ELR (cell line): ENCODE data around the gene ABRACL.
A peak's percentile ranks its signal among the peaks of the same experiment; 100 is the strongest.
"Not testable (repeated sequence)": the region's sequence is repeated elsewhere in the genome, so short reads cannot be mapped to it uniquely, and the experiment has no call there.

ENCODE experiments used
- DNase-seq: peaks from one replicate; pipeline ENCODE4 v3.0.0-alpha.2; 2015; ENCODE audit warnings: low read depth

Gene ABRACL

DNA sequence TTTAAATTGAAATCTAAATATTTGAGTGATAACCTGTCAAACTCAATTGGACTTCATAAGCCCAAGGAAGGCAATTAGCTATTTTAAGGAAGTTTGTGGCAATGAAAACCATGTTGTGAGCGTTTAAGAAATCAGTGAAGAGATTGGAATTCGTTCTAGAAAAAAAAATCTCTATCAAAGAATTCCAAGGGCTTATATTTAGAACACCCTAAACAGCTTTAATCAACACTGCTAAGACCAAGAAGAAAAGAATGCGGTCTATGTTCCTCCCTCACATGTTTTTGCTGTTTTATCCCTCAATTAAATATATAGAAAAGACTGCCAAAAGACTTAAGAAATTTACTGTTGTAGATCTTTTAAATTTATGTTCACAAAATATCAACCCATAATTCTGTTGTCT is 16.6 kb upstream of the ABRACL start:
- DNase-seq, result no peak

DNA sequence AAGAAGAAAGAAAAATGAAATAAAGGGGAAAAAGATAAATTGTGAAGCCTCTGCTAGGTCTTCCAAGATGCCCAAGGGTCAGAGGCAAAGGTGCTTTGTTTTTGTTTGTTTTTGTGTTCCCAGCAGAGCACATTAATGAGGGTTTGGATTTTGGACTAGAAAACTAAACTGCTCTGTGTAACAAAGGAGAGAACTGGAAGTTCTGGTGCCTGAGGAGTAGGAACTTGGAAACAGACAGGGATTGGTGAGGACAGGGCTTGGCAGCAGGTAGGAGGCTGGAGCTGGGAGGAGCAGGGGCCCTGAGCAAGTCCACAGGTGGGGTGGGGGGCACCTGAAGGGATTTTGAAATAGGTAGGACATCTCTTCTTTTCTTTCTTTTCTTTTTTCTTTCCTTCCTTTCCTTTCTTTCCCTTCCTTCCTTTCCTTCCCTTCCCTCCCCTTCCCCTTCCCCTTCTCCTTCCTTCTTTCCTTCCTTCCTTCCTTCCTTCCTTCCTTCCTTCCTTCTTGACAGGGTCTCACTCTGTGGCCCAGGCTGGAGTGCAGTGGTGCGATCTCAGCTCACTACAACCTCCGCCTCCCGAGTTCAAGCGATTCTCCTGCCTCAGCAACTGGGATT is 15.3 kb upstream of the ABRACL start:
- DNase-seq, result no peak

DNA sequence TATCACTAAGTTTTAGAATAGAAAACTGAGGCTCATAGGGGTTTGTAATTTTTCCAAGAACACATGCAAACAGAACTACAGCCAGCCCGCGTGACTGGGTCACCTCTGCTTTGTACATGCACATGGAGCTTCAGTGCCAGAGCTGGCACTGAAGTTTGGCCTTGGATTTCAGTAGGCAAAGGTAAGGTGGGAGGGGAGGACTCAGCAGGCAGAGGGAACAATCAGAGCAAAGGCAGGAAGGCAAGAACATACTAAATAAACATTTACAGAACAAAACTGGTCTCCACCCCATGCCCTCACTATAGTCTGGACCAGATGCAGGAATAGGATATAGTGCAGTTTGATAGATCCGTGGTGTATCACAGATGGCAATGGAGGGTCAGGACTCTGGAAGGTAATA is 13.6 kb upstream of the ABRACL start:
- DNase-seq, result no peak

DNA sequence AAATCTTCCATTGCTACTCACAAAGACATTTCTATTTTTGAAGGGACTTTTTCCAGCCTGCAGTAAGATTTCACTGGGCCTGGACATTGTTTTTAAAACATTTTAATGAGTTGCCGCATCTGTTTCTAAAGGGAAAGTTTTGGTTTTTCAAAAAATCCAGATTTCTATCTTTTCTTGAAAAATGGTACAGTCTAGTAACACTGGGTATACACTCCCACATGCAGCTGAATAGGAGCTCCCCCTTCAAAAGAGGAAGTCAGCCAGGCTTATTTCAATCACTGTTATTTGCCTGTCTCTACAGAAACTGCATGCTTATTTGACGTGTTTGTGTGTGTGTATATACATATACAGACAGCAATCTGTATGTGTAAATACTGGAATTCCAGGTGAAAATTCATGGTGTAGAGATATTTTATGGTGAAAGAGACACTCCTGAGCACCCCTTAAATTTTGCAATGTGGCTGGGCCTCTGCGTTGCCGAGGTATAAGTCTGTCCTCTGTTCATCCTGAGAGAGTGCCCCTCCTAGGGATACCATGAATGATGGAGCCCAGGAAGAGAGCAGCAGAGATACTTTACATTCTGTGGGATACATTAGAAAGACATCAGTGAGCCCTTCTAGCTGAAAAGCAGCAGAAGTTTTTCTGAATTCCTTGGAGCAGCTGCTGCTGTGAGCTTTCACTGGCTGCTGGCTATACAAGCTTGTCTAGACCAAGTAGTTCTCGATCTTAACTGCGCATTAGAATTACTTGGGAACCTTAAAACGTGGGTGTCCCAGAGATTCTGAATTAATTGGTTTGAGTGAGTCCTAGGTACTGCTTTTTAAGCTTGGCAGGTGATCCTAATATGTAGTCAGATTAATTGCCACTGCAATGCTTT is 12.0 kb upstream of the ABRACL start:
- DNase-seq, result no peak

DNA sequence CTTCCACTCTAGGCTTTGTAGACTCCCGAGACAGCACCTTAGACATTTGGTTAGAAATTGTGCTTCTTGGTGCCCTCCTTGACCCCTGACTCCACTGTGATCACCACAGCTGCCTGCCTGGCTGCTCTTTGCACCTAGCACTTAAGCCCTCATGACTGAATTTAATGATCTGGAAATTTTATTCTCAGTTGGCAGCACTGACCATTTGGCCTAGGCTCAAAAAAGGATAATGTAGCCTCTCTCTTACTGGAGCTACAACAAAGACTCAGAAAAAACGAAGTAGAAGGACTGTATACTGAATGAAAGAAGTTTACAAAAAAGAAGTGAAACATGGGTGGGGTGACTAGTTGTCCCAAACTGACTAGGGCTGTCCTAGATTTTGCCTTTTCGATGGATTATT is 11.3 kb upstream of the ABRACL start:
- DNase-seq, result no peak

DNA sequence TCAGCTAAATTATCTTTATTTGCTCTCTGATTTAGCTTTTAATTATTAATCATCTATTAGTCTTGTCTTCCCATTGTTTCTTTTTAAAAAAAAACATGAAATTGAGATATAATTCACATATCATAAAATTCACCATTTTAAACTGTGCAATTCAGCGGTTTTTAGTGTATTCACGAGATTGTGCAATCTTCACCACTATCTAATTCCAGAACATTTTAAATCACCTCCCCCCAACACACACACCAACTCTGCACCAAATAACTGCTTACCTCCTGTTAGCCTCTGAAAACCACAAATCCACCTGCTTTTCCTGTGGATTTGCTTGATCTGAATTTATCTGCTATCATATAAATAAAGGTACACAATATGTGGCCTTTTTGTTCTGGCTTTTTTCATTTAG is 8.8 kb upstream of the ABRACL start:
- DNase-seq, result no peak

DNA sequence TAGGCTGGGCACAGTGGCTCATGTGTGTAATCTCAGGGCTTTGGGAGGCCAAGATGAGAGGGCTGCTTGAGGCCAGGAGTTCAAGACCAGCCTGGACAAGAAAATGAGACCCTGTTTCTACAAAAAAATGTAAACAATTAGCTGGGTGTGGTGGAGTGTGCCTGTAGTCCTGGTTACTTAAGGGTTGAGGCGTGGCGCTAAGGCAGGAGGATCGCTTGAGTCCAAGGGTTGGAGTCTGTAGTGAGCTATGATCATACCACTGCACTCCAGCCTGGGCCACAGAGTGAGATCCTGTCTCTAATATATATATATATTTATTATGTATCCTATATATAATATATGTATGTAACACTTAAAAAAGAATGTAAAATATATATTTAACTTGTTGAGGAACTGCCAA is 7.9 kb upstream of the ABRACL start:
- no peak for DNase-seq

DNA sequence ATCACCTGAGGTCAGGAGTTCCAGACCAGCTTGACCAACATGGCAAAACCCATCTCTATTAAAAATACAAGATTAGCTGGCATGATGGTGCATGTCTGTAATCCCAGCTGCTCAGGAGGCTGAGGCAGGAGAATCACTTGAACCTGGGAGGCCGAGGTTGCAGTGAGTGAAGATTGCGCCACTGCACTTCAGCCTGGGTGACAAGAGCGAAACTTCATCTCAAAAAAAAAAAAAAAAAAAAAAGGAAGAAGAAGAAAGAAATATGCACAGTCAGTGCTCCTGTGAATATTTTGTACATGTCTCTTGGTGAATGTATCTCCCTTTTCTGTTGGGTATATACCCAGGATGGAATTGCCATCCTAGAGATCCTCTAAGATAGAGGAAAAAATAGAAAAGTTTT is 3.1 kb upstream of the ABRACL start:
- DNase-seq, result not testable (repeated sequence)

DNA sequence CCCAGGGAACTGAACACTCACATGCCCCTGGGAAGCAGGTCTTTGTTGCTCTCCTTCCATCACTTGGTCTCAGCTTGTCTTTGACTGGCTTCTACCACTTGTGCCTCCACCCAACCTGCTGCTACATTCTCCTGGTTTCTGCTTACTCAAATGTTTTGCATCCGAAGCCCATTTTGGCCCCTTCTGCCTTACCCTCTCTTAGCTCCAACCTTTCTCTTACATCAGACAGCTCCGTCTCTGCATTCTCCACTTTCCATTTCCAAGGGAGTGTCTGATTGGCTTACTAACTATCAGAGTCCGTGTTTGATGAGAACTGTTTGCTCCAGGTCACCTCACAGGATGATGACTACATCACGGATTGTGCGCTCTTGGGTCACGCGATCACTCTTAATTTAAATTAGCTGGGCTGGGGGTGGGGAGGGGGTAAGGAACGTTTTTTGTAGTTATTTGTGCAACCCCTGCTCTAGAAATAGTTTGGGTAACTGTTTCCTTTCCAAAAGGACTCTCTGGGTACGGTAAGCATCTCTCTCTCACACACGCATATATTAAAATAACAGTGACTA is 844 bp upstream of the ABRACL start:
- peak; percentile 79 for DNase-seq

DNA sequence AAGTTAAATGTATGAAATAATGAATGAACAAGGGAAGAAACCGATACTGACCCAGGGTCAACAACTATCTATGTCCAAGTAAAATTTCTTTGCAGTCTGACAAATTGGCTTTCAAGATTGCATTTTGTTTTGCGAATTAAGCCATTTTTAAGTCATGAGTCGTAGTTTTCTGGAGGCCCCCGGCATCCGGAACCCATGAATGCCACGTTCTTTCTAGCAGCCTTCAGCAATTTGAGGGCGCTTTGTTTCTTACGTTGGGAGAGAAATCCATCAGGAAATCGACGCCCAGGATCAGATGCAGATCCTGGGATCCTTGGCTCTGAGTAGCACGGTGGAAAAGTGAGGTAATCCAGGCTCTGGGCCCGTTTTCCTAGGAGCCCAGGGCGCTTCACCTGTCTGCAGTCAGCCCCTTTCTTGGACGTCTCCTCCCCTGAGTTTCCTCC is 309 bp upstream of the ABRACL start:
- no peak for DNase-seq

DNA sequence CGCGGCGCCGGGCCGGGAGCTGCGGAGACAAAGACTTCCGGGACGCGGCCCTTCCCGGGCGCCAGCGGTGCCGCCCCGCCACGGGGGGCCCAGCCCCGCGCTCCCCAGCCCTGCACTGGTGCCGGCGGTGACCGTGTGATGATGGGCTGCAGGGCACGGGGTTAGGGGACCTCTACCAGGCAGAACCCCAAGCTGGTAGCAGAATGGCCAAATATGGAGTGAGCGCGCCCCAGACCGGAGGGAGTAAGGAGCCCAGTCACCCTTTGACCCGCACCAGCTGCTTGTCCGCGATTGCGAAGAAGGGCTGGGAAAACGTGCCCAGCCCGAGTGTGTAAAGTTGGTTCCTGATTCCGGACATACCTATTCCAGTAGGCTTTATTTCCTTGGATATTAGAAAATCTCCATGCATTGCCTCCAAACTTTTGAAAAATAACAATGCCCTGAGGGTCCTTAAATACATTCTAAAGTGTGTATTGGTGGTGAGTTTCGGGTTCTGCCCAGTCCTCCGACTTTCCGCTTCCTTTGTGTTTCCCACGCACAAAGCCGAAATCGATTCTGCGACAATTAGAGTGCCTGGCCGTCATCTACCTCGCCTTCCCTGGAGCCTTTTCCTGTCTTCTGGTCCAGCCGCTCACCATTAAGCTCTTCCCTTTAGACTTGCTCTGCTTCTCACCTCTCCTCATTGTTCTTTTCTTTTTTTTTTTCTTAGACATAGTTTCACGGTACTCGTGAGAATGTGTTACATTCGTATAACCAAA is 1.1 kb downstream of the ABRACL start:
- peak; percentile 47 for DNase-seq

DNA sequence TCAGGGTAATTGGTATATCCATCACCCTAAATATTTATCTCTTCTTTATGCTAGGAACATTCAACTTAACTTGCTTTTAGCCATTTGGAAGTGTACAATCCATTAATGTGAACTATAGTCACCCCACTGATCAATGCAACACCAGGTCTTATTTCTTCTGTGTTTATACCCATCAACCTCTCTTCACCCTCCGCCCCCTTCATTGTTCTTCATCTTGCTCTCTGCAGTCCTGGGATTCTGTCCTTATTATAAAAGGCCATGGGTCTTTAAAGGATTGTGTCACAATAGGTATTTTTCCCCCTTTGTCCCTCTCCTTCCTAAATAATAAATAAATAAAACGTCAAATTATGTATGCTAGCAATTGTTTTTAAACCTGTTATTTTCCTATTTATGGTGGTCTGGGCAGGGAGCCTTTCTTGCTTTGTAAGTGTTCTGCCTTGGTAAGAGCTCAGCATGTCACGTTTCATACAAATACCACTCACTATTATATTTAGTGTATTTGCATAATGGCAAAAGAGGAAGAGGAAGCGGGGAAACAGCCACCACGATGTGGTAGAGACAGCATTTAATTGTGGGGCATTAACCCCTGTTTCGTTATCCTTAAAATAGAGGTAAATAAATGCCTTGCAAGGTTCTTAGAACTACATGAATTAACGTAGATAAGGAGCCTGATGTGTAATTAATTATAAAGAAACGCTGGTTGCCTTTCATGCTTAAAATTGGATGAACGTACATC is 1.9 kb downstream of the ABRACL start:
- no peak for DNase-seq

DNA sequence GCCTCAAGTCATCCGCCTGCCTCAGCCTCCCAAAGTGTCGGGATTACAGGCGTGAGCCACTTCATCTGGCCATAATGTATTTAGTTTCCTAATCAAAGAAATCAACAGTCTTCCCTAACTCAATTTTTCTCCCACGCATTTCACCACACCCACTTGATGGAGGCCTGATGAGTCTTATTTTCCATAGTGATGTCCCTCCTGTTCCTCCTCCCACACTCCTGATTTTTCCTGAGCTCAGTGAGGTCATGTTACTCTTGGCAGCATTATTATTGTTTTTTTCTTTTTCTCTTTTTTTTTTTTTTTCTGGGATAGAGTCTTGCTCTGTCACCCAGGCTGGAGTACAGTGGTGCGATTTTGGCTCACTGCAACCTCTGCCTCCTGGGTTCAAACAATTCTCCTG is 8.9 kb downstream of the ABRACL start:
- DNase-seq, result no peak

DNA sequence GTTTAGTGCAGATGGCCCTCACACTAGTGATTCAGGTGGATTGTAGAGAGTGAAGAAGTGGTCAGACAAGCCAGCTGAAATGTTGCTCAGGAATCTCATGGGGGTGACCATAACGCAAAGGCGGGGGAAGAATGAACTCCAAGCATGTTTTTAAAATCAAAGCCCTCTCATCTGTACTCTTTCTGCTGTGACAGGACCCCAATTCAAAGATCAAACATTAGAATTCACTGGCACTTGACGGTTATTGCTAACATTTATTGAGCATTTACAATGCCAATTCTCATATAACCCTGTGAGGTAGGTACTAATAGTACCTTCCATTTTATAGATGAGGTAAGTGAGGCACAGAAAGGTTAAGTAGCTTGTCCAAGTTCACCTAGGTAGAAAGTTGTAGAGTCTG is 15.7 kb downstream of the ABRACL start:
- DNase-seq, result no peak

DNA sequence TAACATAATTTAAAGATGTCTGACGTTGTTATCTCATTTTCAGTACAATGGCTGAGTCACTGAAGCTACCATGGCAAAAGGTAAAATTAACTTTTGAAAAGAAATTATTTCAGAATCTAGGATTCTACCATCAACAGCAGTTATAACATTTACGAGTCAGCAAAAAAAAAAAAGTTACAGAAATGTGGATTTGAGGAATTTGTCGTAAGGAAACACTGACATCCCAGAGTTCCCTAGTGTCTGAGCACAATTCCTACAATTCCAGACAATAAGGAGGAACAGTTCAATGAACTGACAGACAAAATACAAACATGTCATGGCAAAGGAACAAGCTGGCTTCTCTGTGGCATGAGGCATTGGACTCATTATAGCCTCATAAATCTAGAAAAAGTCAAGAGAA is 19.1 kb downstream of the ABRACL start:
- no peak for DNase-seq

DNA sequence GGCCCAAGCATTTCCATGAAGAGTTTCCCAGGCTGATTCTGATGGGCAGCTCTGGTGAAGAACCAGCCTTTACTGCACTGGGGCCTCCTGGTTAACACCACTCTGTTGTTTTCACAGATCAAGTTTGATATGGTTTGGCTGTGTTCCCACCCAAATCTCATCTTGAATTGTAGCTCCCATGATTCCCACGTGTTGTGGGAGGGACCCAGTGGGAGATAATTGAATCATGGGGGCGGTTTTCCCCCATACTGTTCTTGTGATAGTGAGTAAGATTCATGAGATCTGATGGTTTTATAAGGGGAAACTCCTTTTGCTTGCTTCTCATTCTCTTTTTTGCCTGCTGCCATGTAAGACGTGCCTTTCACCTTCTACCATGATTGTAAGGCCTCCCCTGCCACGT is 20.4 kb downstream of the ABRACL start:
- not testable (repeated sequence) for DNase-seq

DNA sequence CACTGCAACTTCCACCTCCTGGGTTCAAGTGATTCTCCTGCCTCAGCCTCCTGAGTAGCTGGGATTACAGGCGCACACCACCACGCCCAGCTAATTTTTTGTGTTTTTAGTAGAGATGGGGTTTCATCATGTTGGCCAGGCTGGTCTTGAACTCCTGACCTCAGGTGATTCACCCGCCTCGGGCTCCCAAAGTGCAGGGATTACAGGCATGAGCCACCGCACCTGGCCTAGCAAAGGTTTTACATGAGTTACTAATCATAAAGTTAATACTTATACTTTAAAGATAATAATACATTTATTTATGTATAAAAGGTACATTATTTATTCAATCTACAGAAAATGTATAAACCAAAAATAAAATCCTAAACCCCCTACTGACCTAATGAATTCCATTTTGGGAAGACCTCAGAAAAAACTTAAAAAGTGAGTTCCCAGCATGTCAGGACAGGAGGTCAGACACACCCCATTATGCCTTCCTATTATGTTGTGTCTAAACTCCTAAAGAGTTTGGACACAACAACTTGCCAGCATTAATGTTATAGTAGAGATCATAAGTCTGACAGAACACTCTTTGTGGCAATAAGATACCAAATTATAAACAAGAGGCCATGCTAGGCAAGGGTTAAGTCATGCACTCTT is 21.7 kb downstream of the ABRACL start:
- DNase-seq, result not testable (repeated sequence)

DNA sequence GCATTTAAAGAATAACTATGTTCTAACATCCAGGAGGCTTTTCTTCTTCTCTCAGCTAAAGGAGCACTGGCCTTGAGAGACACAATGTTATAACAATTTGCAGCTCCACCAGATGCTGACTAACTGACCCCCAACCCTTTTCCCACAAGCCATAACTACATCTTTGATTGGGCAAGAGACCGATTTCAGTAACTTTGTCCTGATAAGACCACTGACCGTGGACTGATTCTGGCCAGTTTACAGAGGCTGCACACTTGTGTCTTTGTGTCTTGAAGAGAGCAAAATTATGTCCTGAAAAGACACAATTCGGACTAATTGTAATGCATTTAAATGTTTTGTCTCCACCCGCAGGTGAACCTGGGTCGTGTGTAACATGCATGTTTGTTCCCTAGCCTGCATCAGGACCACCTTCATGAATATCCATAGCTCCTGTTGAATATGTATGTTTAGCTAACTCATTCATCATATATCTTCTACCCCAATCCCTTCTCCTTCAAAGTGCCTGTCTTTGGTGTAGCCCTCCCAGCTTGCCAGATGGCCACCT is 22.3 kb downstream of the ABRACL start:
- no peak for DNase-seq

DNA sequence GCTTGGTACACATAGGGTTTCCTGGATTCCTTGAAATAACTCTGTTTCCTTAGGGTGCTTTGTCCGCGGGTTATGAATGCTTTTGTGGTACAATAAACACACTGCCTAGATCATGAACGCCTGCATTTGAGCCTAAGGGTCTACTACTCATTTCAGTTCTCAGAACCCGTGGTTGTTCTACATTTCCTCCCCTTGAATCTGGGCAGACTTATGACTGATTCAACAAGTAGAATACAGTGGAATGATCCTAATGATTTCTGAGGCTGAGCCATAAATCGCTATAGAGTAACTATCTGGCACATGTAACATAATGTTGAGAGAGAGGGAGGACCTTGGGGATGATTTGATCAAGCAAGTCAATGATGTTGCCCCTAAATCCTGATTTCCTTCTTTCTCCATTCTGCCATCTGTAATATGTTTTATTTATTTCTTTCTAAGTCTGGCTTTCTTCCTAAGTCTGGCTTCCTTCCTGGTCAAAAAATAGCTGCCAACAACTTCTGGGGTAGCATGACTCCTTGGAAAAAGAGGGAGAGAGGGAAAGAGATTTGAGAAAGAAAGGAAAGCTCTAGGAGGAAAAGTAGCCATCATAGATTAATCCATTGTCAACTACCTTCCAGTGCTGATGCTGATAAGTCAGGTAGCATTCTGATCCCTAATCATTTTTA is 23.0 kb downstream of the ABRACL start:
- no peak for DNase-seq

DNA sequence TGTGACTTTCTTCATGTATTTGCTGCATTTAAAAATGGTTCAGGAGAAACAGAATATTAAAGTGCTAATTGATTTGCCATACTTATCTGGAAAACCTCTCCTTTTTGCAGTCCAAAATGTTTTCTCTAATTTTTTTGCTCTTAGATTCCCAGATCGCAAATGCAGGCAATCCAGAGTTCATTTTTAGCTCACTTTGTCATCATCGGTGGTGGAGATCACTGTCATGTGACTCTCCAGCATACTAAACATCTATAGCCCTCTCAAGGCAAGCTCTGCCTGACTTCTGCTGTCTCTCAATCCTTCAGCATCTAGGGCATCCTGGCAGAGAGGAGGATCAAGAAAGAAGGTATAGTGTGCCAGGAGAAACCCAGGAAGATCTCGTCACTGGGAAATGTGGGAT is 24.8 kb downstream of the ABRACL start:
- DNase-seq, result no peak

DNA sequence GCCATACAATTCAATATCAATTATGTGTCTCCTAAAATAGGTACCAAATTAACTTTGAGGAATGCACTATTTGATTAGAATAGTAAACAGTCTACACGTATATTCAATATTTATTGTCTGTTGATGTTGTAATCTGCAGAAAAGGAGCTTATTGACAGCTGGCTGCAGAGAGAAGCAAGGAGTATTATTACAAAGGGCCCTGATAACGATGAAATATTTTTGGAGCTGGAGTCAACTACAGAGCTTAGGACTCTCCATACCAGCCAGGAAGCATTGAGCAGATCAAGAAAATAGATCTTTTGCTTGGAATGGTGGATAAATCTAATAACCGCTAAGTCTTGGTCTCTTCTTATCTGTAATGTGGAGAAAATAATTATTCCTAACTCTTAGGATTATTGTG is 25.5 kb downstream of the ABRACL start:
- no peak for DNase-seq
